HepG2 (cell line): ENCODE results near the gene CDK3. TPM values are rescaled to one million over a fixed set of nuclear protein-coding genes. Genes with fewer than 3 reads are reported as not detected.

Experiments used
- CBFB ChIP-seq: sonication (generic); formaldehyde crosslinking; IDR thresholded peaks from 2 replicates; pipeline ENCODE4 v1.4.0; 2020; ENCODE audit warnings: missing genetic modification reagents
- CBX5 ChIP-seq: sonication (generic); formaldehyde crosslinking; IDR thresholded peaks from 2 replicates; pipeline ENCODE4 v1.4.0; 2020; ENCODE audit warnings: missing genetic modification reagents, borderline replicate concordance
- CEBPZ ChIP-seq: IDR thresholded peaks from 2 replicates; pipeline ENCODE4 v1.6.1; 2012; ENCODE audit warnings: low read length, improper control_type of control experiment
- EP300 ChIP-seq, 3 experiments: sonication (generic) in 1 of 3; formaldehyde crosslinking in 1 of 3; IDR thresholded peaks; 2 replicates each; pipeline versions ENCODE4 v1.5.1 to v1.6.1; 2011 to 2020; ENCODE audit warnings: low read depth in 2 of 3, low read length in 2 of 3, borderline replicate concordance in 1 of 3, improper control_type of control experiment in 1 of 3, mild to moderate bottlenecking in 1 of 3, missing genetic modification reagents in 1 of 3, moderate library complexity in 1 of 3
- FOXP1 ChIP-seq, 2 experiments: fragments of 450-650 bp in 1 of 2; IDR thresholded peaks; 2 replicates each; pipeline ENCODE4 v1.6.1; 2017 to 2018; ENCODE audit warnings: antibody characterized with exemption in 1 of 2
- GABPB1 ChIP-seq: IDR thresholded peaks from 2 replicates; pipeline ENCODE4 v1.6.1; 2016; ENCODE audit warnings: mild to moderate bottlenecking, missing genetic modification reagents, moderate library complexity, missing compliant biosample characterization
- JUNB ChIP-seq: sonication (generic); formaldehyde crosslinking; IDR thresholded peaks from 2 replicates; pipeline ENCODE4 v1.8.0; 2022; ENCODE audit warnings: missing genetic modification reagents, mild to moderate bottlenecking, borderline replicate concordance
- KAT8 ChIP-seq: IDR thresholded peaks from 2 replicates; pipeline ENCODE4 v1.6.1; 2016; ENCODE audit warnings: missing genetic modification reagents, missing compliant biosample characterization
- KLF11 ChIP-seq: IDR thresholded peaks from 2 replicates; pipeline ENCODE4 v1.6.1; 2016; ENCODE audit warnings: missing compliant biosample characterization
- SRSF4 ChIP-seq: fragments of 200-400 bp; formaldehyde crosslinking; IDR thresholded peaks from one replicate; pipeline ENCODE4 v1.6.1; 2018; ENCODE audit warnings: mild to moderate bottlenecking, low read depth, low read length, moderate library complexity; ENCODE audit not compliant: poor library complexity, severe bottlenecking
- SSRP1 ChIP-seq: IDR thresholded peaks from 2 replicates; pipeline ENCODE4 v1.6.1; 2016; ENCODE audit warnings: control low read depth
- TCF7L2 ChIP-seq: IDR thresholded peaks from 2 replicates; pipeline ENCODE4 v1.6.1; 2011; ENCODE audit warnings: mild to moderate bottlenecking, low read depth, low read length, moderate library complexity
- ZHX1 ChIP-seq: sonication (generic); formaldehyde crosslinking; IDR thresholded peaks from 2 replicates; pipeline ENCODE4 v1.8.1; 2022; ENCODE audit warnings: low read depth, mild to moderate bottlenecking, missing genetic modification reagents
- ZNF350 ChIP-seq: sonication (generic); formaldehyde crosslinking; IDR thresholded peaks from 2 replicates; pipeline ENCODE4 v1.4.0; 2020; ENCODE audit warnings: mild to moderate bottlenecking, low read depth, missing genetic modification reagents, borderline replicate concordance
- ZNF547 ChIP-seq: sonication (generic); formaldehyde crosslinking; IDR thresholded peaks from 2 replicates; pipeline ENCODE4 v1.5.1; 2020; ENCODE audit warnings: mild to moderate bottlenecking, missing genetic modification reagents
- polyA plus RNA-seq, 8 experiments: library from polyadenylated mRNA; depleted of rRNA in 3 of 8; stranded (reverse) in 7 of 8; unstranded in 1 of 8; fragments of >200 nt; fragmentation: Illumina TruSeq in 4 of 8; extraction: Trizol in 4 of 8; gene quantifications; 2 replicates each; pipeline versions ENCODE4 v1.2.1 to v1.2.3, GENCODE V29; 2011 to 2016; ENCODE audit warnings: low read depth in 4 of 8, missing spikeins in 1 of 8, mixed read lengths in 1 of 8; ENCODE audit not compliant: insufficient read depth in 1 of 8
- total RNA-seq, 5 experiments: library from RNA; depleted of rRNA; stranded (reverse); fragments of >200 nt; fragmentation: Illumina TruSeq; extraction: Trizol; gene quantifications; 2 replicates each; pipeline ENCODE4 v1.2.3, GENCODE V29; 2016; ENCODE audit warnings: low read depth in 1 of 5
- TF ChIP-seq, protein P1 (sequence below): sonication (generic); formaldehyde crosslinking; IDR thresholded peaks from 2 replicates; pipeline ENCODE4 v1.4.0; 2020; ENCODE audit warnings: missing genetic modification reagents
- TF ChIP-seq, protein P2 (sequence below): sonication (generic); formaldehyde crosslinking; IDR thresholded peaks from 2 replicates; pipeline ENCODE4 v1.8.0; 2022; ENCODE audit warnings: missing genetic modification reagents, mild to moderate bottlenecking, borderline replicate concordance

CDK3 gene
- total and polyA plus RNA-seq, 2 of the 13 experiments (the other 11 are each of a cell fraction or from before 2014, with no cell fraction given), result 5.8 to 11.4 TPM

GRCh38 chr17:76005263-76006149 is 4.9 kb downstream of the CDK3 start (continued):
- TF ChIP-seq ZHX1, result no peak
- no peak for TF ChIP-seq JUNB
- no peak for TF ChIP-seq KLF11
- TF ChIP-seq CEBPZ, result no peak
- no peak for TF ChIP-seq SRSF4
- TF ChIP-seq CBX5 (CRISPR knock-in tag), result no peak; the same call in 1 of the 2 replicates
- TF ChIP-seq SSRP1 (CRISPR knock-in tag), result peak; percentile 89
- no peak for TF ChIP-seq ZNF547 (CRISPR knock-in tag)
- TF ChIP-seq CBFB, result no peak
- 0 out of 2 replicates have a peak, but pooled peaks have one; percentile 26 for TF ChIP-seq GABPB1
- no peak for TF ChIP-seq TCF7L2
- no peak for TF ChIP-seq EP300 (IDR thresholded peaks at IDR 0.05; ENCODE audit: low read depth in 2 of 2, low read length in 2 of 2)
- TF ChIP-seq EP300 (CRISPR knock-in tag; IDR thresholded peaks at IDR 0.05; ENCODE audit: borderline replicate concordance), result no peak
- no peak for TF ChIP-seq FOXP1 (IDR thresholded peaks at IDR 0.05)
- TF ChIP-seq FOXP1 (CRISPR knock-in tag; IDR thresholded peaks at IDR 0.05), result no peak
- TF ChIP-seq ZNF350 (CRISPR knock-in tag), result peak; percentile 29; the same call in 1 of the 2 replicates
- TF ChIP-seq, protein P1, sequence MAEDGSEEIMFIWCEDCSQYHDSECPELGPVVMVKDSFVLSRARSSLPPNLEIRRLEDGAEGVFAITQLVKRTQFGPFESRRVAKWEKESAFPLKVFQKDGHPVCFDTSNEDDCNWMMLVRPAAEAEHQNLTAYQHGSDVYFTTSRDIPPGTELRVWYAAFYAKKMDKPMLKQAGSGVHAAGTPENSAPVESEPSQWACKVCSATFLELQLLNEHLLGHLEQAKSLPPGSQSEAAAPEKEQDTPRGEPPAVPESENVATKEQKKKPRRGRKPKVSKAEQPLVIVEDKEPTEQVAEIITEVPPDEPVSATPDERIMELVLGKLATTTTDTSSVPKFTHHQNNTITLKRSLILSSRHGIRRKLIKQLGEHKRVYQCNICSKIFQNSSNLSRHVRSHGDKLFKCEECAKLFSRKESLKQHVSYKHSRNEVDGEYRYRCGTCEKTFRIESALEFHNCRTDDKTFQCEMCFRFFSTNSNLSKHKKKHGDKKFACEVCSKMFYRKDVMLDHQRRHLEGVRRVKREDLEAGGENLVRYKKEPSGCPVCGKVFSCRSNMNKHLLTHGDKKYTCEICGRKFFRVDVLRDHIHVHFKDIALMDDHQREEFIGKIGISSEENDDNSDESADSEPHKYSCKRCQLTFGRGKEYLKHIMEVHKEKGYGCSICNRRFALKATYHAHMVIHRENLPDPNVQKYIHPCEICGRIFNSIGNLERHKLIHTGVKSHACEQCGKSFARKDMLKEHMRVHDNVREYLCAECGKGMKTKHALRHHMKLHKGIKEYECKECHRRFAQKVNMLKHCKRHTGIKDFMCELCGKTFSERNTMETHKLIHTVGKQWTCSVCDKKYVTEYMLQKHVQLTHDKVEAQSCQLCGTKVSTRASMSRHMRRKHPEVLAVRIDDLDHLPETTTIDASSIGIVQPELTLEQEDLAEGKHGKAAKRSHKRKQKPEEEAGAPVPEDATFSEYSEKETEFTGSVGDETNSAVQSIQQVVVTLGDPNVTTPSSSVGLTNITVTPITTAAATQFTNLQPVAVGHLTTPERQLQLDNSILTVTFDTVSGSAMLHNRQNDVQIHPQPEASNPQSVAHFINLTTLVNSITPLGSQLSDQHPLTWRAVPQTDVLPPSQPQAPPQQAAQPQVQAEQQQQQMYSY (CRISPR knock-in tag), result no peak
- TF ChIP-seq, protein P2, sequence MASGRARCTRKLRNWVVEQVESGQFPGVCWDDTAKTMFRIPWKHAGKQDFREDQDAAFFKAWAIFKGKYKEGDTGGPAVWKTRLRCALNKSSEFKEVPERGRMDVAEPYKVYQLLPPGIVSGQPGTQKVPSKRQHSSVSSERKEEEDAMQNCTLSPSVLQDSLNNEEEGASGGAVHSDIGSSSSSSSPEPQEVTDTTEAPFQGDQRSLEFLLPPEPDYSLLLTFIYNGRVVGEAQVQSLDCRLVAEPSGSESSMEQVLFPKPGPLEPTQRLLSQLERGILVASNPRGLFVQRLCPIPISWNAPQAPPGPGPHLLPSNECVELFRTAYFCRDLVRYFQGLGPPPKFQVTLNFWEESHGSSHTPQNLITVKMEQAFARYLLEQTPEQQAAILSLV (CRISPR knock-in tag), result no peak
- peak; percentile 51 for TF ChIP-seq KAT8 (CRISPR knock-in tag)
